HEK293T (cell line): Measurements from ENCODE around the gene IVNS1ABP.

Source experiments
- ARNT ChIP-seq: fragments of 450-650 bp; IDR thresholded peaks from 2 replicates; pipeline ENCODE4 v1.6.1; 2017; ENCODE audit warnings: mild to moderate bottlenecking
- BHLHE40 ChIP-seq: fragments of 450-650 bp; IDR thresholded peaks from 2 replicates; pipeline ENCODE4 v1.6.1; 2016; ENCODE audit warnings: mild to moderate bottlenecking, moderate library complexity, borderline replicate concordance
- FOXK2 ChIP-seq: fragments of 450-650 bp; IDR thresholded peaks from 2 replicates; pipeline ENCODE4 v1.6.1; 2016; ENCODE audit warnings: mild to moderate bottlenecking
- FOXM1 ChIP-seq: fragments of 450-650 bp; IDR thresholded peaks from 2 replicates; pipeline ENCODE4 v1.6.1; 2017; ENCODE audit warnings: mild to moderate bottlenecking, borderline replicate concordance
- HDGF ChIP-seq: fragments of 450-650 bp; IDR thresholded peaks from 2 replicates; pipeline ENCODE4 v1.6.1; 2017; ENCODE audit warnings: antibody characterized with exemption, borderline replicate concordance
- LEF1 ChIP-seq: fragments of 450-650 bp; IDR thresholded peaks from 2 replicates; pipeline ENCODE4 v1.6.1; 2017; ENCODE audit warnings: mild to moderate bottlenecking, borderline replicate concordance
- PKNOX1 ChIP-seq: fragments of 450-650 bp; IDR thresholded peaks from 2 replicates; pipeline ENCODE4 v1.6.1; 2016
- SP1 ChIP-seq: fragments of 450-650 bp; IDR thresholded peaks from 2 replicates; pipeline ENCODE4 v1.6.1; 2017
- SUZ12 ChIP-seq: fragments of 450-650 bp; IDR thresholded peaks from 2 replicates; pipeline ENCODE4 v1.6.1; 2016; ENCODE audit warnings: mild to moderate bottlenecking

GRCh38 chr1:185343306-185343705 lies 26.3 kb upstream of the IVNS1ABP start:
- TF ChIP-seq SP1 (no peak), LEF1 (no peak), FOXK2 (no peak), ARNT (no peak), BHLHE40 (no peak), FOXM1 (no peak), SUZ12 (no peak), HDGF (no peak), PKNOX1 (no peak)
